A673 (cell line): ENCODE measurements around the gene AXDND1. TPM values are rescaled to one million over a fixed set of nuclear protein-coding genes. Genes with fewer than 3 reads are reported as not detected.
"Not testable (repeated sequence)": the region's sequence is repeated elsewhere in the genome, so short reads cannot be mapped to it uniquely, and the experiment has no call there.

Source experiments
- BruUV-seq: library from RNA; stranded (reverse); fragments of 400-500 nt; replicated peaks from 2 replicates; lab custom pipeline; 2021; lab: Mats Ljungman, UMichigan
- CTCF ChIA-PET: fragments of 300-600 bp; sonication (Branson Sonifier 250); formaldehyde crosslinking; loops from one replicate; lab custom pipeline; 2022; ENCODE audit warnings: antibody characterized with exemption; lab: Charles Lee
- POLR2A ChIA-PET: fragments of 300-600 bp; sonication (Branson Sonifier 250); formaldehyde crosslinking; loops from one replicate; lab custom pipeline; 2022; ENCODE audit warnings: antibody characterized with exemption; ENCODE audit not compliant: low non-redundant PET; lab: Charles Lee
- DNase-seq: peaks from one replicate; pipeline ENCODE4 v3.0.0-alpha.2; 2015; ENCODE audit warnings: low spot score
- H3K27ac ChIP-seq: fragments of 200-600 bp; sonication (generic); 2 replicates; pipeline ENCODE4 v1.5.1; 2016; ENCODE audit warnings: mixed run types, low read depth, mild to moderate bottlenecking, mixed read lengths, antibody characterized with exemption, low read length; ENCODE audit not compliant: poor library complexity, severe bottlenecking
- H3K27me3 ChIP-seq: fragments of 200-600 bp; sonication (generic); replicated peaks from 2 replicates; pipeline ENCODE4 v1.6.1; 2017; ENCODE audit warnings: mixed run types, low read depth, mild to moderate bottlenecking, mixed read lengths, antibody characterized with exemption, low read length; ENCODE audit not compliant: insufficient read depth, poor library complexity
- H3K36me3 ChIP-seq: fragments of 200-600 bp; sonication (generic); 2 replicates; pipeline ENCODE4 v1.6.1; 2016; ENCODE audit warnings: mixed run types, mild to moderate bottlenecking, mixed read lengths, antibody characterized with exemption, low read length; ENCODE audit not compliant: insufficient read depth, poor library complexity, severe bottlenecking
- H3K4me1 ChIP-seq: fragments of 200-600 bp; sonication (generic); 2 replicates; pipeline ENCODE4 v1.6.1; 2017; ENCODE audit warnings: mixed run types, mild to moderate bottlenecking, mixed read lengths, antibody characterized with exemption, low read length; ENCODE audit not compliant: insufficient read depth, poor library complexity, severe bottlenecking
- H3K4me3 ChIP-seq: fragments of 200-600 bp; sonication (generic); 2 replicates; pipeline ENCODE4 v1.5.1; 2016; ENCODE audit warnings: low read depth, mixed run types, mild to moderate bottlenecking, mixed read lengths, low read length; ENCODE audit not compliant: poor library complexity, severe bottlenecking
- H3K9me3 ChIP-seq: fragments of 200-600 bp; sonication (generic); 2 replicates; pipeline ENCODE4 v1.6.1; 2016; ENCODE audit warnings: mixed run types, low read depth, mild to moderate bottlenecking, mixed read lengths, antibody characterized with exemption, low read length; ENCODE audit not compliant: poor library complexity, severe bottlenecking
- CTCF ChIP-seq: fragments of 300-800, 200-600 bp; sonication (generic); conservative IDR thresholded peaks from 2 replicates; pipeline ENCODE4 v1.5.1; 2017; ENCODE audit warnings: low read depth, mild to moderate bottlenecking, antibody characterized with exemption, low read length, moderate library complexity, mixed read lengths
- EZH2 ChIP-seq: fragments of 200-600 bp; sonication (generic); IDR thresholded peaks from 2 replicates; pipeline ENCODE4 v1.6.1; 2017; ENCODE audit warnings: borderline replicate concordance, low read depth, mild to moderate bottlenecking, mixed read lengths, antibody characterized with exemption, low read length; ENCODE audit not compliant: poor library complexity, severe bottlenecking
- intact Hi-C: fragments of 100-400 bp; cut with micrococcal nuclease; formaldehyde crosslinking; loops from one replicate; pipeline ENCODE4 v1.10.0; 2022; ENCODE audit not compliant: unreplicated experiment
- total RNA-seq: library from RNA; stranded (reverse); gene quantifications from 2 replicates; pipeline ENCODE4 v1.2.3, GENCODE V29; 2021

Gene AXDND1
- total RNA-seq, 1 experiment from 2014 or later: not detected

GRCh38 chr1:179393721-179394120, 27.9 kb downstream of the AXDND1 start:
- H3K27me3 ChIP-seq: no peaks in the 10 kb centered on the region
- no peaks in the 10 kb centered on the region for H3K36me3 ChIP-seq
- H3K4me1 ChIP-seq: no peaks in the 10 kb centered on the region
- intact Hi-C loops: no loop called here
- BruUV-seq: no TSS peak
- H3K27ac ChIP-seq: no peak overlapping the region
- TF ChIP-seq CTCF: no peak
- no peak for TF ChIP-seq EZH2
- CTCF ChIA-PET: no interaction called here
- H3K9me3 ChIP-seq: peaks cover 5% of the 10 kb centered on the region
- POLR2A ChIA-PET: interaction anchor here (0.5 kb wide), 1 partner anchor 8 kb away, joined by 8 read pairs; no protein-coding TSS in a partner anchor
- no peak overlapping the region for H3K4me3 ChIP-seq
- DNase-seq: no peak

GRCh38 chr1:179399399-179399798, 33.6 kb downstream of the AXDND1 start:
- CTCF ChIA-PET, BruUV-seq, H3K4me3 ChIP-seq, H3K4me1 ChIP-seq, H3K9me3 ChIP-seq, H3K27ac ChIP-seq, DNase-seq, intact Hi-C loops, H3K36me3 ChIP-seq, H3K27me3 ChIP-seq, POLR2A ChIA-PET: not testable (repeated sequence)

GRCh38 chr1:179417760-179418159, 52.0 kb downstream of the AXDND1 start:
- CTCF ChIA-PET, intact Hi-C loops, H3K36me3 ChIP-seq, POLR2A ChIA-PET, H3K27me3 ChIP-seq, DNase-seq, H3K4me1 ChIP-seq, BruUV-seq, H3K9me3 ChIP-seq, H3K4me3 ChIP-seq, H3K27ac ChIP-seq: not testable (repeated sequence)

- H3K4me1 ChIP-seq, H3K4me3 ChIP-seq, BruUV-seq, H3K27me3 ChIP-seq, H3K27ac ChIP-seq, intact Hi-C loops, POLR2A ChIA-PET, H3K9me3 ChIP-seq, CTCF ChIA-PET, H3K36me3 ChIP-seq, DNase-seq: not testable (repeated sequence)
These were observed 52.9 kb downstream of the AXDND1 start for GRCh38 chr1:179418706-179419105.

GRCh38 chr1:179424610-179425009, 58.8 kb downstream of the AXDND1 start:
- no peaks in the 10 kb centered on the region for H3K9me3 ChIP-seq
- H3K27ac ChIP-seq: no peak overlapping the region
- H3K36me3 ChIP-seq: no peaks in the 10 kb centered on the region
- H3K4me1 ChIP-seq: no peaks in the 10 kb centered on the region
- ChIA-PET CTCF (no interaction called here), POLR2A (no interaction called here)
- no peak overlapping the region for H3K4me3 ChIP-seq
- no peaks in the 10 kb centered on the region for H3K27me3 ChIP-seq
- no TSS peak for BruUV-seq
- no peak for DNase-seq
- intact Hi-C loops: no loop called here
- TF ChIP-seq CTCF (no peak), EZH2 (no peak)
